DOHH2 (cell line): Measurements from ENCODE around the gene CFAP77.

Experiments
- EZH2phosphoT487 ChIP-seq: fragments of 200-600 bp; sonication (generic); IDR thresholded peaks from 2 replicates; pipeline ENCODE4 v1.6.1; 2017; ENCODE audit warnings: borderline replicate concordance, mild to moderate bottlenecking, antibody characterized with exemption, low read length, moderate library complexity, mixed read lengths
- TF ChIP-seq, protein P1 (sequence below): fragments of 200-600 bp; sonication (generic); IDR thresholded peaks from one replicate; pipeline ENCODE4 v1.5.1; 2014; ENCODE audit warnings: antibody characterized with exemption, mild to moderate bottlenecking, low read depth, low read length; ENCODE audit not compliant: poor library complexity, severe bottlenecking

DNA sequence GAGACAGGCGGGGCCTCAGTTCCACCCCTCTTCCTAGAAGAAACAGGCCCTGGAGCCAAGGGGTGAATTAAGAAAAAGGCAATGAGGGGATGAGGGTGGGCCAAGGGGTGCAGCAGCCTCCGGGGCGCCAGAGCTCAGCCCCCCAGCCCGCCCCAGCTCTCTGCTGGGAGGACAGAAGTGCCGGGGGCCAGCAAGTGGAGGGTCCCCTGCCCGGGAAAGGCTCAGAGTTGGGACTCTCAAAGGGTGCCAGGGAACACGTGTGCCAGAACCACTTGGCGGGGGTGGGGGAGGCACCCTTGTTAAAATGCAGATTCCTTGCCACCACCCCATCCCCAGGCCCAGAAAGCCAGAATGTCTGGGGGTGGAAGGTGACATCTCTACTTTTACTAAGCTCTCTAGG is 104.8 kb downstream of the CFAP77 start:
- TF ChIP-seq, protein P1, sequence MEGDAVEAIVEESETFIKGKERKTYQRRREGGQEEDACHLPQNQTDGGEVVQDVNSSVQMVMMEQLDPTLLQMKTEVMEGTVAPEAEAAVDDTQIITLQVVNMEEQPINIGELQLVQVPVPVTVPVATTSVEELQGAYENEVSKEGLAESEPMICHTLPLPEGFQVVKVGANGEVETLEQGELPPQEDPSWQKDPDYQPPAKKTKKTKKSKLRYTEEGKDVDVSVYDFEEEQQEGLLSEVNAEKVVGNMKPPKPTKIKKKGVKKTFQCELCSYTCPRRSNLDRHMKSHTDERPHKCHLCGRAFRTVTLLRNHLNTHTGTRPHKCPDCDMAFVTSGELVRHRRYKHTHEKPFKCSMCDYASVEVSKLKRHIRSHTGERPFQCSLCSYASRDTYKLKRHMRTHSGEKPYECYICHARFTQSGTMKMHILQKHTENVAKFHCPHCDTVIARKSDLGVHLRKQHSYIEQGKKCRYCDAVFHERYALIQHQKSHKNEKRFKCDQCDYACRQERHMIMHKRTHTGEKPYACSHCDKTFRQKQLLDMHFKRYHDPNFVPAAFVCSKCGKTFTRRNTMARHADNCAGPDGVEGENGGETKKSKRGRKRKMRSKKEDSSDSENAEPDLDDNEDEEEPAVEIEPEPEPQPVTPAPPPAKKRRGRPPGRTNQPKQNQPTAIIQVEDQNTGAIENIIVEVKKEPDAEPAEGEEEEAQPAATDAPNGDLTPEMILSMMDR, result no peak
- TF ChIP-seq EZH2phosphoT487, result no peak
